OCI-LY3 (cell line): ENCODE measurements around the gene OSR1.
"Not testable (repeated sequence)": the region's sequence is repeated elsewhere in the genome, so short reads cannot be mapped to it uniquely, and the experiment has no call there.

Experiments
- H2AFZ ChIP-seq: fragments of 200-600, 300-600 bp; shearing (Covaris generic); 2 replicates; pipeline ENCODE4 v1.6.0; 2014; ENCODE audit warnings: antibody characterized with exemption, low read depth, low read length
- H3K27ac ChIP-seq: fragments of 200-600, 300-600 bp; sonication (generic); 2 replicates; pipeline ENCODE4 v1.5.1; 2014; ENCODE audit warnings: mild to moderate bottlenecking, low read length, moderate library complexity, mixed read lengths
- H3K27me3 ChIP-seq: fragments of 200-600, 300-600 bp; sonication (generic); 2 replicates; pipeline ENCODE4 v1.6.1; 2014; ENCODE audit warnings: low read depth, low read length, mixed read lengths
- H3K36me3 ChIP-seq: fragments of 200-600, 300-600 bp; sonication (generic); replicated peaks from 2 replicates; pipeline ENCODE3; 2014; ENCODE audit warnings: low read depth, low read length, mixed read lengths
- H3K4me1 ChIP-seq: fragments of 300-600, 200-600 bp; sonication (generic); 2 replicates; pipeline ENCODE4 v1.6.1; 2014; ENCODE audit warnings: low read length, mixed read lengths
- H3K4me2 ChIP-seq: fragments of 200-600, 300-600 bp; sonication (generic); 2 replicates; pipeline ENCODE4 v1.6.1; 2014; ENCODE audit warnings: low read length, mixed read lengths
- H3K4me3 ChIP-seq: fragments of 300-600, 200-600 bp; sonication (generic); 2 replicates; pipeline ENCODE4 v1.5.1; 2014; ENCODE audit warnings: antibody characterized with exemption, mild to moderate bottlenecking, low read length, moderate library complexity
- H3K79me2 ChIP-seq: fragments of 300-600, 200-600 bp; shearing (Covaris generic); 2 replicates; pipeline ENCODE4 v1.6.1; 2014; ENCODE audit warnings: mild to moderate bottlenecking, low read length, mixed read lengths
- H3K9ac ChIP-seq: fragments of 300-600, 200-600 bp; shearing (Covaris generic); 2 replicates; pipeline ENCODE4 v1.6.0; 2014; ENCODE audit warnings: mild to moderate bottlenecking, low read length, moderate library complexity
- H3K9me3 ChIP-seq: fragments of 200-600, 300-600 bp; shearing (Covaris generic); 2 replicates; pipeline ENCODE4 v1.6.1; 2014; ENCODE audit warnings: low read length, mixed read lengths; ENCODE audit not compliant: insufficient read depth
- H4K20me1 ChIP-seq: fragments of 200-600, 300-600 bp; sonication (generic); 2 replicates; pipeline ENCODE4 v1.6.1; 2016; ENCODE audit warnings: low read length, mixed read lengths; ENCODE audit not compliant: insufficient read depth
- CTCF ChIP-seq: fragments of 200-600, 300-600 bp; sonication (generic); IDR thresholded peaks from 2 replicates; pipeline ENCODE4 v1.5.1; 2014; ENCODE audit warnings: antibody characterized with exemption, low read length, low read depth
- EZH2phosphoT487 ChIP-seq: fragments of 200-600 bp; shearing (Covaris generic); IDR thresholded peaks from 2 replicates; pipeline ENCODE4 v1.6.1; 2018; ENCODE audit warnings: antibody characterized with exemption, mixed run types, low read depth

Gene OSR1

GRCh38 chr2:19319064-19319463 is 39.4 kb downstream of the OSR1 start:
- Histone ChIP-seq H3K4me3 (no peak overlapping the region), H3K9me3 (no peaks in the 10 kb centered on the region), H3K36me3 (no peaks in the 10 kb centered on the region), H4K20me1 (no peaks in the 10 kb centered on the region), H3K79me2 (no peaks in the 10 kb centered on the region), H3K4me1 (no peaks in the 10 kb centered on the region), H3K27ac (no peak overlapping the region), H3K9ac (no peak overlapping the region), H2AFZ (no peak overlapping the region), H3K27me3 (no peaks in the 10 kb centered on the region), H3K4me2 (no peak overlapping the region)
- TF ChIP-seq CTCF (no peak), EZH2phosphoT487 (no peak)

GRCh38 chr2:19313553-19313952 is 44.9 kb downstream of the OSR1 start:
- Histone ChIP-seq H3K36me3 (no peaks in the 10 kb centered on the region), H3K4me3 (no peak overlapping the region), H3K27me3 (no peaks in the 10 kb centered on the region), H2AFZ (no peak overlapping the region), H4K20me1 (no peaks in the 10 kb centered on the region), H3K9ac (no peak overlapping the region), H3K27ac (no peak overlapping the region), H3K79me2 (no peaks in the 10 kb centered on the region), H3K4me2 (no peak overlapping the region), H3K9me3 (no peaks in the 10 kb centered on the region), H3K4me1 (no peaks in the 10 kb centered on the region)
- TF ChIP-seq EZH2phosphoT487 (no peak), CTCF (no peak)

GRCh38 chr2:19312949-19313348 is 45.5 kb downstream of the OSR1 start:
- Histone ChIP-seq H4K20me1 (no peaks in the 10 kb centered on the region), H3K4me3 (no peak overlapping the region), H3K79me2 (no peaks in the 10 kb centered on the region), H3K27ac (no peak overlapping the region), H3K9ac (no peak overlapping the region), H3K27me3 (no peaks in the 10 kb centered on the region), H3K36me3 (no peaks in the 10 kb centered on the region), H3K9me3 (no peaks in the 10 kb centered on the region), H2AFZ (no peak overlapping the region), H3K4me2 (no peak overlapping the region), H3K4me1 (no peaks in the 10 kb centered on the region)
- TF ChIP-seq EZH2phosphoT487 (no peak), CTCF (peak; percentile 20; the same call in 1 of the 2 replicates)

GRCh38 chr2:19306065-19306464 is 52.4 kb downstream of the OSR1 start:
- H3K79me2 ChIP-seq, H3K4me3 ChIP-seq, H3K36me3 ChIP-seq, H3K27me3 ChIP-seq, H3K27ac ChIP-seq, H4K20me1 ChIP-seq, H3K4me1 ChIP-seq, H3K9ac ChIP-seq, H2AFZ ChIP-seq, H3K9me3 ChIP-seq, H3K4me2 ChIP-seq: not testable (repeated sequence)

GRCh38 chr2:19305400-19306055 is 52.9 kb downstream of the OSR1 start:
- not testable (repeated sequence) for H2AFZ ChIP-seq, H3K4me3 ChIP-seq

More at GRCh38 chr2:19305400-19306055, 52.9 kb downstream of the OSR1 start:
- H3K27ac ChIP-seq, H3K9me3 ChIP-seq, H3K4me1 ChIP-seq, H3K36me3 ChIP-seq, H3K79me2 ChIP-seq, H3K27me3 ChIP-seq, H3K4me2 ChIP-seq, H3K9ac ChIP-seq, H4K20me1 ChIP-seq: not testable (repeated sequence)
